ENCODE data around the gene FERMT1.
"Not testable (repeated sequence)": the region's sequence is repeated elsewhere in the genome, so short reads cannot be mapped to it uniquely, and the experiment has no call there.

DNA sequence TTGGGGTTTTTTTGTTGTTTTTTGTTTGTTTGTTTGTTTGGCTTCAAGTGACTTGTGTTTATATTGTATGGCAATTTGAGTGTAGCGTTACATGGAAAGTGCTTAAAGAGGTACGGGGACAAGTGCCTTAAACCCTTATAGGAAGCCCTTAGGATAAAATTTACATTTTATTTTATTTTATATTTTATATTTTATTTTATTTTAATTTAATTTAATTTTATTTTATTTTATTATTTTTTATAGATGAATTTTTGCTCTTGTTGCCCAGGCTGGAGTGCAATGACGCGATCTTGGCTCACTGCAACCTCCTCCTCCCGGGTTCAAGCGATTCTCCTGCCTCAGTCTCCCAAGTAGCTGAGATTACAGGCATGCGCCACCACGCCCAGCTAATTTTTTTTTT is 89.9 kb downstream of the FERMT1 start:
- TF ChIP-seq, protein P1, sequence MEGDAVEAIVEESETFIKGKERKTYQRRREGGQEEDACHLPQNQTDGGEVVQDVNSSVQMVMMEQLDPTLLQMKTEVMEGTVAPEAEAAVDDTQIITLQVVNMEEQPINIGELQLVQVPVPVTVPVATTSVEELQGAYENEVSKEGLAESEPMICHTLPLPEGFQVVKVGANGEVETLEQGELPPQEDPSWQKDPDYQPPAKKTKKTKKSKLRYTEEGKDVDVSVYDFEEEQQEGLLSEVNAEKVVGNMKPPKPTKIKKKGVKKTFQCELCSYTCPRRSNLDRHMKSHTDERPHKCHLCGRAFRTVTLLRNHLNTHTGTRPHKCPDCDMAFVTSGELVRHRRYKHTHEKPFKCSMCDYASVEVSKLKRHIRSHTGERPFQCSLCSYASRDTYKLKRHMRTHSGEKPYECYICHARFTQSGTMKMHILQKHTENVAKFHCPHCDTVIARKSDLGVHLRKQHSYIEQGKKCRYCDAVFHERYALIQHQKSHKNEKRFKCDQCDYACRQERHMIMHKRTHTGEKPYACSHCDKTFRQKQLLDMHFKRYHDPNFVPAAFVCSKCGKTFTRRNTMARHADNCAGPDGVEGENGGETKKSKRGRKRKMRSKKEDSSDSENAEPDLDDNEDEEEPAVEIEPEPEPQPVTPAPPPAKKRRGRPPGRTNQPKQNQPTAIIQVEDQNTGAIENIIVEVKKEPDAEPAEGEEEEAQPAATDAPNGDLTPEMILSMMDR (IDR thresholded peaks at IDR 0.05), result not testable (repeated sequence)
- not testable (repeated sequence) for TF ChIP-seq POLR2A (IDR thresholded peaks at IDR 0.05); POLR2AphosphoS5 (IDR thresholded peaks at IDR 0.05); EP300 (IDR thresholded peaks at IDR 0.05; ENCODE audit: low read depth)

Measured in transverse colon (tissue), 4 donors.